Measurements from ENCODE around the gene PUM1.

GRCh38 chr1:30912913-30913652, 152.4 kb downstream of the PUM1 start:
- TF ChIP-seq, protein P1, sequence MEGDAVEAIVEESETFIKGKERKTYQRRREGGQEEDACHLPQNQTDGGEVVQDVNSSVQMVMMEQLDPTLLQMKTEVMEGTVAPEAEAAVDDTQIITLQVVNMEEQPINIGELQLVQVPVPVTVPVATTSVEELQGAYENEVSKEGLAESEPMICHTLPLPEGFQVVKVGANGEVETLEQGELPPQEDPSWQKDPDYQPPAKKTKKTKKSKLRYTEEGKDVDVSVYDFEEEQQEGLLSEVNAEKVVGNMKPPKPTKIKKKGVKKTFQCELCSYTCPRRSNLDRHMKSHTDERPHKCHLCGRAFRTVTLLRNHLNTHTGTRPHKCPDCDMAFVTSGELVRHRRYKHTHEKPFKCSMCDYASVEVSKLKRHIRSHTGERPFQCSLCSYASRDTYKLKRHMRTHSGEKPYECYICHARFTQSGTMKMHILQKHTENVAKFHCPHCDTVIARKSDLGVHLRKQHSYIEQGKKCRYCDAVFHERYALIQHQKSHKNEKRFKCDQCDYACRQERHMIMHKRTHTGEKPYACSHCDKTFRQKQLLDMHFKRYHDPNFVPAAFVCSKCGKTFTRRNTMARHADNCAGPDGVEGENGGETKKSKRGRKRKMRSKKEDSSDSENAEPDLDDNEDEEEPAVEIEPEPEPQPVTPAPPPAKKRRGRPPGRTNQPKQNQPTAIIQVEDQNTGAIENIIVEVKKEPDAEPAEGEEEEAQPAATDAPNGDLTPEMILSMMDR (conservative IDR thresholded peaks at IDR 0.05 in 1 of 2, IDR thresholded peaks at IDR 0.05 in 1 of 2; ENCODE audit: extremely low read depth in 1 of 2, insufficient read depth in 1 of 2, low read depth in 1 of 2, low read length in 2 of 2) = no peak
- TF ChIP-seq EZH2 (IDR thresholded peaks at IDR 0.05; ENCODE audit: borderline replicate concordance, low read length) = no peak
